Measurements from ENCODE around the gene BPIFB2.

BPIFB2 gene

GRCh38 chr20:32976746-32977145 lies 30.8 kb upstream of the BPIFB2 start:
- in situ Hi-C loops (cut with MboI; ENCODE audit: low pct_unique_long_range_greater_than_20kb, low sequenced_read_pairs, unreplicated experiment), result no loop called here
- no peak for DNase-seq (ENCODE audit: low spot score)
- TF ChIP-seq CTCF (IDR thresholded peaks at IDR 0.05; ENCODE audit: extremely low read depth, insufficient read depth, missing control alignments), result no peak

GRCh38 chr20:32977281-32978008 lies 30.1 kb upstream of the BPIFB2 start:
- in situ Hi-C loops (cut with MboI; ENCODE audit: low pct_unique_long_range_greater_than_20kb, low sequenced_read_pairs, unreplicated experiment), result no loop called here
- DNase-seq (ENCODE audit: low spot score), result no peak
- no peak for TF ChIP-seq CTCF (IDR thresholded peaks at IDR 0.05; ENCODE audit: extremely low read depth, insufficient read depth, missing control alignments)

- DNase-seq (ENCODE audit: low spot score), result no peak
- TF ChIP-seq CTCF (IDR thresholded peaks at IDR 0.05; ENCODE audit: extremely low read depth, insufficient read depth, missing control alignments), result no peak
- in situ Hi-C loops (cut with MboI; ENCODE audit: low pct_unique_long_range_greater_than_20kb, low sequenced_read_pairs, unreplicated experiment), result no loop called here
These were observed 29.5 kb upstream of the BPIFB2 start for GRCh38 chr20:32978009-32978335.

- no peak for TF ChIP-seq CTCF (IDR thresholded peaks at IDR 0.05; ENCODE audit: extremely low read depth, insufficient read depth, missing control alignments)
- in situ Hi-C loops (cut with MboI; ENCODE audit: low pct_unique_long_range_greater_than_20kb, low sequenced_read_pairs, unreplicated experiment), result no loop called here
- no peak for DNase-seq (ENCODE audit: low spot score)
These were observed 28.1 kb upstream of the BPIFB2 start for GRCh38 chr20:32979201-32979998.

- no peak for DNase-seq (ENCODE audit: low spot score)
- in situ Hi-C loops (cut with MboI; ENCODE audit: low pct_unique_long_range_greater_than_20kb, low sequenced_read_pairs, unreplicated experiment), result no loop called here
- TF ChIP-seq CTCF (IDR thresholded peaks at IDR 0.05; ENCODE audit: extremely low read depth, insufficient read depth, missing control alignments), result no peak
These were observed 27.2 kb upstream of the BPIFB2 start for GRCh38 chr20:32980131-32980941.

- DNase-seq (ENCODE audit: low spot score), result no peak
- no peak for TF ChIP-seq CTCF (IDR thresholded peaks at IDR 0.05; ENCODE audit: extremely low read depth, insufficient read depth, missing control alignments)
- in situ Hi-C loops (cut with MboI; ENCODE audit: low pct_unique_long_range_greater_than_20kb, low sequenced_read_pairs, unreplicated experiment), result no loop called here
These were observed 26.5 kb upstream of the BPIFB2 start for GRCh38 chr20:32980990-32981389.
